Measurements from ENCODE around the gene TFB1M.

The TFB1M gene

DNA sequence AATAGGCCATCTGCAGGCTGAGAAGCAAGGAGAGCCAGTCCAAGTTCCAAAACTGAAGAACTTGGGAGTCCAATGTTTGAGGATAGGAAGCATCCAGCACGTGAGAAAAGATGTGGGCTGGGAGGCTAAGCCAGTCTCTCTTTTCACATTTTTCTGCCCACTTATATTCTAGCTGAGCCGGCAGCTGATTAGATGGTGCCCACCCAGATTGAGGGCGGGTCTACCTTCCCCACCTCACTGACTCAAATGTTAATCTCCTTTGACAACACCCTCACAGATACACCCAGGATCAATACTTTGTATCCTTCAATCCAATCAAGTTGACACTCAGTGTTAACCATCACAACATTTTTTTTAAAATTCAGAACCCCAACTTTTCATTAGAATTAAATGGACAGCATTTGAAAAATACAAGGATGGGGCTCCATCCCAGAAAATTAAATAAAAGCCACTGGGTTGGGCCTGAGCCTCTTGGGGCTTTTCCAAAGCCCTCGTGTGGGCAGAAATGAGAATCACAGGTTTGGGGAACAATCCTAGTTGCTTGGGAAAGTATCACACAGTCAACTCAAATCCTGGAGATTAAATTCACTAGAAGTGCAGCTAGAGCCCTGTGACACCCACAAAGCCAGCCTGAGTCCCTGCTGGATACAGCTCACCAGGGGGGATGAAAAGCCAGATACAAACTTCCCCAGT, 48.3 kb downstream of the TFB1M start:
- no peak for DNase-seq (ENCODE audit: low read depth in 2 of 2, low spot score in 1 of 2)

DNA sequence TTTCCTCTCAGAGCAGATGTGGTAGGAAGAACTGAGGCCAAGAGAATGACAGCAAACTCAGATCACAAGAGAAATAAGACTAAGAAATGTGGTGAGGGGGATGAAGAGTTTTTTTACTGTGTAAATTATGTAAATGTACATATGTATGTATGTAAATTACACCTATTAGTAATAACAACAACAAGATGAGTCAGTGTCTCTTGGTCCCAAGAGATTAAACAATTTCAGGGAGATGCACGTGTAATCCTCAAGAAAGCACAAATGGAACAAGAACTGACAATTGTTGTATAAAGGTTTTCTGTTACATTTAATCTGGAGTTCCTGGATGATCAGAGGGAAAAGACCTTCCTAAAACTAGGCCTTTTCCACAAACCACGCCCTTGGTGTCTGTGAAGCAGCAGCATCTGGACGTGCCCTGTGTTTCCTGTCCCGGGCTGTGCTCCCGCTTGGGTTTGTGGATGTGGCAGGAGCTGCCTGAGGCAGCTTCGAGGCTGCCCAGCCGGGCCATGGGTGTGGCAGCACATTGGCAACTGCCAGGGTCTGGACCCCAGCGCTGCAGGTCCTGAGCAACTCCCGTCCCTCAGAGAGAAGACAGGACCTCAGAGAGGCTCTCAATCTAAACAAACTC, 49.5 kb downstream of the TFB1M start:
- DNase-seq (ENCODE audit: low read depth in 2 of 2, low spot score in 1 of 2) = no peak

DNA sequence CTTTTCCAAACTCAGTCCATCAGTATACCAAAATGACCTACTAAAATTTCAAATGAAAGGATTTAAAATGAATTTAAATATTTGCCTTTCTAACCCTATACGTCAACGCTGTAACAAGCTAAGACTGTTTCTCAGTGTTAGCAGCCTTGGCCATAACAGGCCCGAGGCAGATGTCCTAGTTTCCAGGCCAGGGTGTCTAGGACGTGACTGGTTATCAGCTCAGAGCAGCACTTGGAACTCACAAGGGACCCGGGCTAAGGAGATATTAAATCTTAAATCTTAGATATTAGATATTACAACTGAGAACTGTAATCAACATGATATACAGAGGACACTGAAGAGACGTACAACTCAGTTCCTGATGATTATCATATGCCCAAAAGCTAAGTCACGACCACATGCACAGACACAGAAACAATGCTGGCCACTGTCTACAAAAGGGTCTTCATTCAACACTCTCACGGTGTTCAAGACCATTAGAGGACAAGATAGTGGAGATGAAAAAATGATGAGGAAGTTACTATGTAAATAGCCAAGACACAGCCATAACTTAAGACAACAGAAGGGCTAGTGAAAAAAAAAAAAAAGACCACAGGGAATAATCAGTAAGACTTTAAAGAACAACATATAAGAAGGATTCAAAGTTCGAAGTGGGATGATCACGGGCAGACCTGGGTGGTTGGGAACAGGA, 50.8 kb downstream of the TFB1M start, which contains the start of gene CLDN20:
TSS of gene CLDN20 (plus strand) at position 641 of the 691 bp plus-strand sequence. CDS start 11,707 bp downstream, outside the sequence.
- no peak for DNase-seq (ENCODE audit: low read depth in 2 of 2, low spot score in 1 of 2)

DNA sequence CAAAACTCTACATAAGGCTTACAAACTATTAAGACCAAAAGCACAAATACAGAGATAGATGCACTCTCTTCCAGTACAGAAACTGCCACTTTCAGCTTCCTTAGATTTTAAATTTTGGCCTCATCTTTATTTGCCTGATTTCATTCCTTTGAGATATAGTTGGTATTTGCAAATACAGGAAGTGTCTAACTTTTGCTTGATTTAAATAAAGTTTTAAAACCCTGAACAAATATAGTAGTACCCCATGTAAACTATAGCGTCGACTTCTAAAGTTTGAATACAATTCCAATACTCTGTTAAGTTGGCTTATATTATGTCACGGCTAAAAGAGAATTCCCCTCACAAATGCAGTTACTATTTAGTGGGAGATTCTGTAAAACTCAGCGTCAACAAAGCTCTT, 51.6 kb downstream of the TFB1M start:
- no peak for DNase-seq (ENCODE audit: low read depth in 2 of 2, low spot score in 1 of 2)

DNA sequence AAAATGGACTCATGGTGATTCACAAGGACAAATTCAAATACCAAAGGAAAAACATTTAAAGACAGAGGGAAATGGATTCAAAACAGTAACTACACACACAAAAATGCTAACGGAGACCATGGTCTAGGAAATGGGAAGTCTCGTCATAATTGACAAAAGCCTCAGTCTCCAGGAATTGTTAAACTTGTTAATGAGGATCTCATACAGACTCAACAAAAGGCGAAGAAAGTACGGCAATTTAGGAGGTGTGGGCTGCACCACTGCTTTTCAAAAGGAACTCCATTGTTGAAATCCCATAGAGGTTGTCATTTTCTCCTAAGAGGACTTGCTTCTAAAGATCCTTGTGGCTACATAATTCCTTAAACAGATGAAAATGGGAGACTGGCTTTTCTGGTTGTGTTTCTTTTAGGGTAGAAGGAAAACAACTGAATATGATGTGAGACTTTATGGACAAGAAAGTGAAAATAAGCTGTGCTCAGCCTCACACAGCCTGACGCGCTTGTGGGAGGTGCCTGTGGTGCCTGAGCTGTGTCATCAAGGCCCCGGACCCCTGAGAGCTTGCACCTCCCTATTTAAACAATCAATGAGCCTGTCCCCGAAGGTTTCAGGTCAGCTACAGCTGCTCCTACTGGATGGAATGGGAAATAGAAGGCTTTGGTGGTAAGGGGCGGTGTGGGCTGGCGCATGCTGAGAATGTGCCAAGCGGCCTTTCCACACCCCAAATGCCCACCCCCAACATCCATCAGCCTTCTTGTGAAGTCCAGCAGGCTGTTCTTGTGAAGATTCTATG, 53.0 kb downstream of the TFB1M start:
- DNase-seq (ENCODE audit: low read depth in 2 of 2, low spot score in 1 of 2) = no peak

DNA sequence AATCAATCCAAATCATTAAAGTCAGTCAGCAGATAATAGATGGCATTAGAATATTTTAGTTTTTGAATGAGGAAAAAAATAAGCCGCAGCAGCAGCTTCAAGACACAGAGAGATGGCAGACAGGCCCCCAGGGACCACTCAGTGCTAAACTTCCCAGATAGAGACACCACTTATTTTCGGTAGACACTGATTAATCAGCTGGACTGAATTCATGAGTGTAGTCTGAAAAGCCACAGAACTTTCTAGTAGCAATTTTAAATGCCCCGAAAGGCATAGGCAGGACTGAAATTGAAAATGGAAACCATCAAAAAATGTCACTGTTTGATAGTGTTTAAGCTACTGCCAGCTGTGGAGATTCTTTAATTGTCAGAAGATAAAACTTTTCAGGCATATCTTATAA, 53.6 kb downstream of the TFB1M start:
- no peak for DNase-seq (ENCODE audit: low read depth in 2 of 2, low spot score in 1 of 2)

DNA sequence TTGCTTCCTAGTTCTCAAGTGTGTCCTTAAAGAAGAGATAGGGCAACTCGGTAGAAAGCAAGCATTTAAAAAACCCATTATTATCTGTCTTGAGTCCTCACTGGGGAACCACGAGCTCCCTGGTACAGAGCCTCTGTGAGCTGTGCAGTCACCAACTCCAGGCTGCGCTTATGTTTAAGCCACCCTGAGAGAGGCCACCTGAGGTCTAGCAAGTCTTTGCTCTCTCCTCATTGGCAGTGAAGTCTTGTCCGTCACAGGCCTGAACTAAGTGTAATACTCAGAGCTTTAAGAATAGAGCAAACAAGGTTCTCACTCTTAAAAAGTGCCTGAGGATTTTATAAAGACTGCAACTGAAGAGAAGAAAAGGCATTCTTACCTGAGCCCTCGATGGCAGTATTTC, 54.4 kb downstream of the TFB1M start:
- DNase-seq (ENCODE audit: low read depth in 2 of 2, low spot score in 1 of 2) = no peak

DNA sequence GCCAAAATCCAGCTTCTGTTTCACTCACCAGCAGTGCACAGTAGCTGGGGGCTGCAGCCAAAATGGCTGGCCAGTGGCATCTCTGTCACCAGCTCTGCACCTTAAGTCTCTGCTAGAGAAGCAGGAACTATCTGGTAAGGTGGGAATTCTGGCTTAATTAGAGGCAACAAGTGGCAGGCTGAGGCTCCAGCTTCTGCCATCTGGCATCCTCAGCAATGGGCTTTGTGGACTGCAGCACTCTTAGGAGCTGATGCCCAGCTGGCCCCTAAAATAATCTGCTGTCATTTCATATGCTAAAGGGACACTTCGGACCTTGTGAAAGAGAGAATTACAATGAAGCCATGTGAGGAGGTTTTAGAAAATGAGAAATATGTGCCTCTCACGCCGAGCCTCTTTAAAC, 55.1 kb downstream of the TFB1M start:
- no peak for DNase-seq (ENCODE audit: low read depth in 2 of 2, low spot score in 1 of 2)

DNA sequence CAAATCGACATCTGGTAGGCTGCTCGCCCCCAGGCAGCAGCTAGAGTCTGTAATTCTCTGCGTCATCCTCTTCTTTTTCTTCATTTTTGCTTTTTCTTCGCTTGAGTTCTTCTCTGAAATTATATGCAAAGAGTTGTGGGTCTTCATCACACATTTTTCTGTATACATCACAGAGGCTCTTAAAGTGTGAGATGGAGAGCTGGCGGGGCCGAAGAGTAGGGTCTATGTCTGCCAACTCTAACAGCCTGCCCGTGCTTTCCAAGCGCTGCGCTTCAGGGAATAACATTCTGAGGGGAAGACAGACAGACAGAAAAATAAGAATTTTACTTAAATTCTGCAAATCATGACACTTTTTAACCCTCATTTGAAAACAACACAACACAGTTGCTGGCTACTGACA, 56.5 kb downstream of the TFB1M start:
- DNase-seq (ENCODE audit: low read depth in 2 of 2, low spot score in 1 of 2) = no peak

DNA sequence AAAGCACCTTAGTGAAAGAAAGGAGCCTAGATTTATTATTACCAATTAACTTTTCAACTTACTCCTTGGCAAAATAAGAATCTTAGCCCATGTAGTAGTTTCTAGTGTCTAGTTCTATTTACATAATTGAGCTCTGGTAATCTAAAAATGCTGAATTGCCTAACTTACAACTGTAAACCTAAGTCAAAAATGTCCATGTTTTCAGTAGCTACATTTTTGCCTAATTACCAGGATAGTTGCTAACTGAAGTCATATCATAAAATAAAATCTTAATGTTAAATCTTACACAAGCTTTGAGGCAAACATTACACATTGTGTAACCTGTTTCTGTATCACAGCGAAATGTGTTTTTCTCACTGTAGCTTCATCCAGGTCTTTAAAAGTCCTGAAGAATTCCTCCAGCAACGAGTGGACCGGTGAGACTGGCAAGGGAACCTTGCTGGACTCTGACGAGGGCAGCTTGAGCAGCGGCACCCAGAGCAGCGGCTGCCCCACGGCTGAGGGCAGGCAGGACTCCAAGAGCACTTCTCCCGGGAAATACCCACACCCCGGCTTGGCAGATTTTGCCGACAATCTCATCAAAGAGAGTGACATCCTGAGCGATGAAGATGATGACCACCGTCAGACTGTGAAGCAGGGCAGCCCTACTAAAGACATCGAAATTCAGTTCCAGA, 58.0 kb downstream of the TFB1M start:
- DNase-seq (ENCODE audit: low read depth in 2 of 2, low spot score in 1 of 2) = no peak

DNA sequence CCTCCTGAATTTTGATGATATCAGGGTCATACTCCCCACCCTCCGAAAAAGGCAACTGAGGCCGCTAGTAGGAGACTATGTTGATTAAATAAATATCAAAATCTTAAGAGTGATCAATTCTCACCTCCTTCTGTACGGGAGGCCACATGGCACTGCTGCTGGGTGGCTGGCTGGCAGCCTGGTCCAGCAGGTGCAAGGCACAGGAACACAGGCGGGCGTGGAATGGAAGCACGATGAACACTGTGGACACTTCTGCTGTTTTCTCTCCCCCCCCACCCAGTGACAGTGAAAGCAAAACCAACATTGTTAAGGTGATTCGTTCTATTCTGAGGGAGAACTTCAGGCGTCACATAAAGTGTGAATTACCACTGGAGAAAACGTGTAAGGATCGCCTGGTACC, 60.1 kb downstream of the TFB1M start:
- DNase-seq (ENCODE audit: low read depth in 2 of 2, low spot score in 1 of 2) = no peak

DNA sequence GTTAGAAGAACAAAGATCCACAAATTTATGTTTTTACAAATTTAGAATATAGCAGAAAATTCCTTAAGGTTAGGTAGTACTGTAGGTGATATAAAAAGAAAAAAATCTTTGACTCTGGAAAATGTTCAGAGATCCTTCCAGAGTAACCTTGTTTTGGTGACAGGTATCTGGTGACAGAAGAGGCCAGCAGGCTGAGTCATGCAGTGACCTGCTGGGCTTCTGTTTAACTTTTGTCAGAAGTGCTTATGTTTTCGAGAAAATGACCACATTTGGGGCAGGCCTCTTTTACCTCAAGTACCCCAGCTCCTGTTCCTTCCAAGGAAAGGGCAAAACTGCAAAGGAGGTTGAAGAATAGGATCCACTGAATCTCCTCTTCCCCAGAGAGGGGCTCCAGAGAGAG, 60.9 kb downstream of the TFB1M start:
- DNase-seq (ENCODE audit: low read depth in 2 of 2, low spot score in 1 of 2) = no peak

DNA sequence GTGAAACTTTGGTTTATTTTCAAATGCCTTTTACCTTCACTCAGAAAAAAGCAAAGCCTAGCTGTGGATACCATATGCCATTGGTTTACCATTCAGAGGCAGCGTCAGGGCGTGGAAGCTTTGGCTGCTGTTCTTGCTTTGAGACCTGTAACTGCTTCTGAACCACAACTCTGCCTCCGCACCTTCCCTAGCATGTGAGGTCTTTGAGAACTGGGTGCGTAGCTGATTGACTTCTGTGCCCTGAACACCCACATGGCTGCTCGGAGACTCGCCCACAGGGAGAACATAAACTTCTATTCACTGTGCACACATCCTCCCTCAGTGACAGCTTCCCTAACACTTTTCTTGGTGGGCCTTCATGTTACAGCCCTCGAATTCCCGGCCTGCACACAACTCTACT, 61.7 kb downstream of the TFB1M start:
- DNase-seq (ENCODE audit: low read depth in 2 of 2, low spot score in 1 of 2) = no peak

DNA sequence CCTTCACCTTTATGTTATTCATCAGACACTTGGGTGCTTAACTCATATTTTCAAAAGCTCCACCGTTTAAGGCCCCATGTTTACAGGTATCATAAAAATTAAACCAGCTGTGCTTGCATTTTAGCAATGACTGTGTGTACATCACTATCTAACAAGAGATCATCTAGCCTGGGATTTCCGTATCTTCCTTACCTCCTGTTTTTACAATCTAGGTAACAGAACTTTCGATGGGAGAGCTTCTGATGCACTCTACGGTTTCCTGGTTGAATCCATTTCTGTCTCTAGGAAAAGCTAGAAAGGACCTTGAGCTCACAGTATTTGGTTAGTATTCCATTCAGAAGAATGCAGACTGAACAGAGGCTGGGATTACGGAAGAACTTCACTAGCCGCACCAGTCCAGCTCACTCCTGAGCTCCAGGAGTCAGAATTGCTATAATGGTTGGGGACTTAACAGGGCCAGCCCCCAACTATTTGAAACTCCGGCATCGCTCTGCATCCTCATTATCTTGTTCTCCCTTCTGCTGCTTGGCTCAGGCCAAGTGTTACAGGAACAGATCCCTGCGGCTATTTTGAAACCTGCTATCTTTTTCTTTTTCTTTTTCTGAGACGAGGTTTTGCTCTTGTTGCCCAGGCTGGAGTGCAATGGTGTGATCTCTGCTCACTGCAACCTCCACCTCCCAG, 63.4 kb downstream of the TFB1M start:
- DNase-seq (ENCODE audit: low read depth in 2 of 2, low spot score in 1 of 2) = no peak

DNA sequence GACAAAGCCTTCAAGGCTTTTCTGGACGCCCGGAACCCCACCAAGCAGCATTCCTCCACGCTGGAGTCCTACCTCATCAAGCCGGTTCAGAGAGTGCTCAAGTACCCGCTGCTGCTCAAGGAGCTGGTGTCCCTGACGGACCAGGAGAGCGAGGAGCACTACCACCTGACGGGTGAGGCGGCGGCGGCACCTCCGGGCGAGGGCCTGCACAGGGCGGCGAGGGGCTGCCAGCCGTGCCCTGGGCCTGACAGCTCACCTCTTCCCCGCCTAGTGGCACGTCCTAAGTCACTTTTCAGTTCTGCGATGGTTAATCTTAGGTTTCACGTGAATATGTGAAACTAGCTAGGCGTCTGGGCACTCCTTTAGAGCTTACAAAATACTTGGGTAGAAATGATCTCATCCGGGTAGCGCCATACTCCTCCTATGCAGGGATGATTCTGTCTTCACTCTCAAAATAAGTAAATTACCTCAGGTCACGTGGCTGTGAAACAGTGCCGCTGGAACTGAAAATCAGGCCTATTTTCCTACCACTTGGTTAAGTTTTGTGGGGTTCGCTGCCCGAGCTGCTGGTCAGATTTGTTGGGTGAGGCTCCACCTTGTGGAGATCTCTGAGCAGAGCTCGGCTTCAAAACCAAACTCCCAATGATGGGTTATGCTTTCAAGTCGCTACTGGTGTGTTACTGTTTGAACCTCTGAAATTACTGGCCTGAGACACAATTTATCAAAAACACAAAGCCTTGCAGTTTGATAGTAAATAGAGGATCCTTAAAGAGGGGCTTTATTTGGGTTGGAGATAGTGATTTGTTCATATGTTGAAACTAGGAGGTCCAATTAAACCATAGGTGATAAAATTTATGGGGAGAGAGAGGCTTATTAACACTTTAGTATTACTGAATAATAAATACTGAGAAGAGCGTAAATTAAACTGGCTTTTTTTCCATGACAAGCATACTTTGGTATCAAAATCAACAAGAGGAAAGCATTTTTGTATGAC, 66.0 kb downstream of the TFB1M start:
- DNase-seq (ENCODE audit: low read depth in 2 of 2, low spot score in 1 of 2) = no peak

DNA sequence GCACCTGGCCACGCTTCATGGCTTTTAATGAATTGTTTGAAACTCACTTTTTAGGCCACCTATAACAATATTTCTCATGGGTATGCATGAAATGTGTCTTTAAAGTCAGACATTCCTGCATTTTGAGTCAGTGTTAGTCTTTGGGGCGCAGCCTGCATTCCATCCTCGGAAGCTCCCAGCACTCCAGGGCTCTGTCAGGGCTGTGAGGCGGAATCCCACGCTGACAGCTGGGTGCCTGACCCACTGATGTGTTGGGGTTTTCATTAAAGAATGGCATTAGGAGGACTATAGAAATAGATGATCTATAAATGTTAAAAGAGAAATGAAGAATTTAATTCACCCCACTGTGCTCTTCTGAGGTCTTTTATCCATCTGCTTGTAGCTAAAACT, 66.7 kb downstream of the TFB1M start:
- DNase-seq (ENCODE audit: low read depth in 2 of 2, low spot score in 1 of 2) = no peak

DNA sequence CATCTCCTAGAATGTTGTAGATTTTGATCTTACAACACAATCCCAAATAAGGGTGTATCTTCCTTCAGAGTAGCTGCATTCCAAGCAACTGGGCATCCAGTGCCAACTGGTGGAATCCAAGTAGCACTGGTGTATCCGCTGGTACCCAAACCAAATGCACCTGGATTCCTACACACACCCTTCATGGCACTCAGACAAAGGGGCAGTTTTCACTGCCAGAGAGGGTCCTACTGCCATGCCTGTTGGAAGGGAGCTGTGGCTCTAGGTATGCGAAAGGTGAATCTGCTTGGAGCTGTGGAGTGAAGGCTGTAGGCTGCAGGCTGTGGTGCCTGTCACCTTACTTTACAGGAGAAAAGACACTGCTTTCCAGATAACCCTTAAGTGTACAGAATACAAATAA, 67.5 kb downstream of the TFB1M start:
- DNase-seq (ENCODE audit: low read depth in 2 of 2, low spot score in 1 of 2) = no peak

DNA sequence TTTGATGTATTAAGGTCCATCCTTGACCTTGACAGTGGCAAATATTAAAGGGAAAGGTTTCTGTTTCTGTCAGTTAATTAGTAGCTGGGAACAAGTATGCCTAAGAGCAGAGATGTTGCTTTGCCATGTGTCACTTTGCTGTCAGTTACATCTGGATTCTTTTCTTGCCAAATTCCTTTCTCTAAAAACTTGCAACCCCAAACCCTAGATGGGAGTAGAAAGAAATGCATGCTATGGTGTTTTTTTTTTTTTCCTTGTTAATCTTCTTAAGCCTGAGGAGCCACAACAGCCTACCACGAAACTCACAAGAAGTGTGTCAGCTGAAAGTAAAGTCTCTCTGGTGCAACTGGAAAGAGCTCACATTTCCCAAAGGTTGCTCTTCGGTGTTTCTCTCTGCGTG, 68.5 kb downstream of the TFB1M start:
- no peak for DNase-seq (ENCODE audit: low read depth in 2 of 2, low spot score in 1 of 2)

DNA sequence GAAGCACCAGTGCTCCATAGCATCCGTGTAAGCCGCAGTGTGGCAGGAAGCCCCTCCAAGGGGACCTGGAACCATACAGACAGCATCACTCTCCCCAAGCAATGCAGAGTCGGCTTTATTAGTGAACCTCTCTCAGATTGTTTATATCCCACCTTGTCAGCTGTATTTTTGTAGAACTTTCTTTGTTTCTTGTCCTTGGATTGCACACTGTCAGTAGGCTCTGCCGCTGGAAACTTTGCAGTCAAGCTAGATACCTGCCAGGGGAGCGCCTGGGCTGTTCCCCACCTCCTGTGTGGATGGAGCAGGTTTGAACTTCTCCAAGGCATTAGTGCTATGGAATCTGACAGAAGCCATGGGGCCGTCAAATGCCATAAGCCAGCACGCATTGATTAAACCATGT, 69.1 kb downstream of the TFB1M start:
- DNase-seq (ENCODE audit: low read depth in 2 of 2, low spot score in 1 of 2) = no peak

All from stimulated activated CD8-positive, alpha-beta memory T cell treated with anti-CD3 and anti-CD28 coated beads, Interleukin-4, amount 100 ng/mL, for 4 hours (primary cell).